Activated gamma-delta T cell treated with Interleukin-2 at 50 U/mL for 16 hours (primary cell): ENCODE measurements around the gene PDGFA.

Source experiments
- DNase-seq: peaks from one replicate; pipeline ENCODE4 v3.0.0-alpha.2; 2020

PDGFA gene

GRCh38 chr7:534075-534474 is 14.4 kb upstream of the PDGFA start:
- no peak for DNase-seq

GRCh38 chr7:533266-533665 is 13.6 kb upstream of the PDGFA start:
- no peak for DNase-seq

DNA sequence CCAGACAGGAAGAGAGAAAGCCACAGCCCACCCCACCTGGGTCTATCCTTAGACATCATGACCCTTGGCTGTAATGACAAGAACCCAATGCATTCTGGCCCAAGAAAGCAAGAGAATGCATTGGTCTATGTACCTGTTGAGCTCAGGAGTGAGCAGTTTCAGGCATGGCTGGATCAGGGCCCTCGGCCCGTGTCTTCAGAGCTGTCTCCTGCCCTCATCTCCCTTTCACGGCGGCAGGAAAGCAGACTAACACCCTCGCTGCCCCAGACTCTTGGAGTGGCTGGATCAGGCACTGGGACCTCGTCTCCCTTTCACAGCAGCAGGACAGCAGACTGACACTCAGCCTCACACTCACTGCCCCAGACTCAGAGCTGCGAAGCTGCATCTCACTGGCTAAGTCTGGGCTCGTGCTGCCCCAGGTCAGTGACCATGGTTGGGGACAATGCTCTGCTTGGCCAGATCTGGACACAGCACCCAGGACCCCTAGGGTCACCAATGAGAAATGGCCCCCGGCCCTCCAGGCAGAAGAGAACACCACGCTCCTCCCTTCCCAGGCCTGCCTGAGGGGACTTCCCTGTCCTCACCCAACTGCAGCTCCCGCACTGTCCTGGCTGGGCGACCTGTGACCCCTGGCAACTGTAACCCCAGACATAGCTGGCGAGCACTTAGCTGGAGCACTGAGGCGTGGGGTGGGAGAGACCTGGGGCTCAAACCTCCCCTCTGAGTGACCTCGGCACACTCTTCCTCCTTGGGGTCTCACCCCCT is 12.9 kb upstream of the PDGFA start:
- no peak for DNase-seq

DNA sequence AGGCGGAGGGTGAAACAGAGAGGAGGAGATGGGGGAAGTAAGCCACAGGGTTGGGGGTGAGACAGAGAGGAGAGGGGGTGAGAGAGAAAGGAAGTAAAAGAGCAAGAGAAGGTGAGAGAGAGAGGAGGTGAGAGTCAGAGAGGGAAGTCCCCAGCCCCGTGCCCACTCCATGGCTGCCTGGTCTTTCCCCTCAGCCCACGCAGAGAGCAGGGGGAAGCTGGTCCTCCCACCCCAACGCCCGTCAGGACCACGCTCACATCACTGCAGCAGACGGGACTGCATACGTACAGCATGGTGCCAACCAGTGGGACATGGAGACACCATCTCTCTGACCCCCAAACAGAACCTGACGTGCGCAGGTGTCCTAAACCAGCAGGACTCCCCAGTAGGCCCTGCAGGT is 12.1 kb upstream of the PDGFA start:
- DNase-seq: no peak

- DNase-seq: no peak
Observed at GRCh38 chr7:528451-528850, 8.8 kb upstream of the PDGFA start.

DNA sequence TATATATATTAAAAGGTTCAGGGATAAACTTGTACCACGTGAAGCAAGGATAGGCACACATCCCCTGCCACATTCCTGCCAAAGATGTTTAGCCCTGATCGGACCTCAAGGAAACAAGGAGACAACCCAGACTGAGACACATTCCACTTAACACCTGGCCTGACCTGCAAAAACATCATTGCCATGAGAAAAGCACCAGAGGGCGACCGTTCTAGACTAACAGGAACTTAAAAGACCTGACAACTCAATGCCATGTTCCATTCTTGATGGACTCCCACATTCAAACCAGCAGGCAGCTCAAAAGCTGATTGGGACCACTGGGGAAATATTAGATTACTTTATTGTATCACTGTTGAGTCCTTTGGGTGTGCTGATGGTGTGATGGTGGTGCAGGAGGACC is 8.1 kb upstream of the PDGFA start:
- no peak for DNase-seq

- DNase-seq: no peak
Observed at GRCh38 chr7:526460-527034, 6.9 kb upstream of the PDGFA start.

DNA sequence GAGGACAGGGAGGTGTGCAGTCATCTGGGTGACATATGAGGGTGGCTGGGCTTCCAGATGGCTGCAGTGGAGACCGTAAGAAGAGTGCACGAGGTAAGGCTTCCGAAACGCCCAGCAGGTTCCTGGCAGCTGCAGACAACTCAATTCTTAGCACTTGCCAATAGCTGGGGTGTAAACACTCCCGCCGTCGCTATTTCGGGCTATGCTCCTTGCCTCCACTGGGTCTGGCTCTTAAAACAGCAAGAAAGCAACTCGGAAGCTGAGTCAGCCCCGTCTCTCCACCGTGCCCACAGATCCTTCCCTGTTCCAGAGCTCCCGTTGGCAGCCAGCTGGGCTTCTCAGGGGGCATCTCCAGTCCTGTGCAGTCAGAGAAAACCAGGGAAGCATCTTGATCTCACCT is 6.1 kb upstream of the PDGFA start:
- DNase-seq: no peak

DNA sequence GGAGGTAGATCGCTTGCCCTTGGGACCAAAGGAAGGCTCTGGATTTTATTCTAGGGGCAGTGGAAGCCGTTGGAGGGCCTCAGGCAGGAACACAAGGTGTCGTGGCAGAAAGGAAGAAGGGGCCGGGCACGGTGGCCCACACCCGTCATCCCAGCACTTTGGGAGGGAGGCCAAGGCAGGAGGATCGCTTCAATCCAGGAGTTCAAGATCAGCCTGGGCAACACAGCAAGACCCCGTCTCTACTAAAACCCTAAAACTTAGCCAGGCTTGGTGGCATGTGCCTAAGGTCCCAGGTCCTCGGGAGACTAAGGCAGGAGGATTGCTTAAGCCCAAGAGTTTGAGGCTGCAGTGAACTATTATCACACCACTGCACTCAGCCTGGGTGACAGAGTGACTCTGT is 5.2 kb upstream of the PDGFA start:
- no peak for DNase-seq

- DNase-seq: no peak
Observed at GRCh38 chr7:523347-524336, 4.0 kb upstream of the PDGFA start.

DNA sequence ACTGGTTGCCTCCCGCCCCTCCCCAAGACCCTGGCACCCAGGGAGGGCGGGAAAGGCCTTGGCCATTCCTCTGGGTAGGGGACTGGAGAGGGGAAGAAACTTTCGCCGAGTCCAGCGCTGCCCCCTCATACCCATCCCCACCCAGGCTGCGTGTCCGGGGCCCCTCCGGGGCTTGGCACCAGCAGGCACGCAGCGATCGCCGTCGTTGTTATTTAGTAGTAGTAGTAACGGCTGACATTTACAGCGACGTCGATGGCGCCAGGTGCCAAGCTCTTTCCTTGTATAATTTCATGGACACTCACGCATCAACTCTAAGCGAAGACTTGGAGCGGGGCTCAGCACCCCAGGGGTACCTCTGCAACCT is 3.3 kb upstream of the PDGFA start:
- no peak for DNase-seq

DNA sequence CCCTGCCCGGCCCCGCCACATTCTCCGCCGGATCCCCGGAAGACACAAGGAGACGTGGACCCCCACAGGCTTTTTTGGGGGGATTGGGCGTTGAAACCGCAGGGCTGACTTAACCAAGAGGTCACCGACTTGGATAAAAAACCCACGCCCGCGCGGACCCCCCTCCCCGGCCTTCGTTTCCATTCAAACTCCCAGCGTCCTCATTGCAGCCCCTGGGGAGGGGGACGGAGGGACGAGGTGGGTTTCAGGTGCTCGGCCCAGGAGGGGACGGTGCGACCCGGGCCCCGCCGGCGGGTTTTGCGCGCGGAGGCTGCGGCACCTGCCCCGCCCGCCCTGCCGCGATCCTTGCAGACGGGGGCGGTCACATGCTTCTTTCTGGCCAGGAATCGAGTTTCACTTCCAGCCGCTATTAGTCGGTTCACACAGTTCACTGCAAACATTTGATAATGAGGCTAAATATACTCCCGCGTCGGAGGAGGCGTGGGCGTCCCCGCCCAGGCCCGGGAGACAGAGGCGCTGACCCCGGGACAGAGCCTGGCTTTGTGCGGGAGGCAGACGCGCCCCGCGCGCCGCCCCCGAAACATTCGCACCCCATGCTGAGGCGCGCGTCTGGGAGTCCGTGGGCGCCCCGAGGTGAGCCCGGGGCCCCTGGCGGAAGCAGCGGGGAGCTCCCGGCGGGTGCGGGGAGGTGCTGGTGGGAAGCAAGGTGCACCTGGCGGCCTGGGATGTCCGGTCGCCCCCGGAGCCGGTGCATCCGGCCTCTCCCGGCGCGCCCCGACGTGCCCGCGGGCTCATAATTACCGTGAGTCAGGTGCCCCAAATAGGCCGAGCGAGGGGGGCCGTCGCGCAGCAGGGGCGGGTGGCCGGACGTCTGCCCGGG is 2.7 kb upstream of the PDGFA start:
- no peak for DNase-seq

DNA sequence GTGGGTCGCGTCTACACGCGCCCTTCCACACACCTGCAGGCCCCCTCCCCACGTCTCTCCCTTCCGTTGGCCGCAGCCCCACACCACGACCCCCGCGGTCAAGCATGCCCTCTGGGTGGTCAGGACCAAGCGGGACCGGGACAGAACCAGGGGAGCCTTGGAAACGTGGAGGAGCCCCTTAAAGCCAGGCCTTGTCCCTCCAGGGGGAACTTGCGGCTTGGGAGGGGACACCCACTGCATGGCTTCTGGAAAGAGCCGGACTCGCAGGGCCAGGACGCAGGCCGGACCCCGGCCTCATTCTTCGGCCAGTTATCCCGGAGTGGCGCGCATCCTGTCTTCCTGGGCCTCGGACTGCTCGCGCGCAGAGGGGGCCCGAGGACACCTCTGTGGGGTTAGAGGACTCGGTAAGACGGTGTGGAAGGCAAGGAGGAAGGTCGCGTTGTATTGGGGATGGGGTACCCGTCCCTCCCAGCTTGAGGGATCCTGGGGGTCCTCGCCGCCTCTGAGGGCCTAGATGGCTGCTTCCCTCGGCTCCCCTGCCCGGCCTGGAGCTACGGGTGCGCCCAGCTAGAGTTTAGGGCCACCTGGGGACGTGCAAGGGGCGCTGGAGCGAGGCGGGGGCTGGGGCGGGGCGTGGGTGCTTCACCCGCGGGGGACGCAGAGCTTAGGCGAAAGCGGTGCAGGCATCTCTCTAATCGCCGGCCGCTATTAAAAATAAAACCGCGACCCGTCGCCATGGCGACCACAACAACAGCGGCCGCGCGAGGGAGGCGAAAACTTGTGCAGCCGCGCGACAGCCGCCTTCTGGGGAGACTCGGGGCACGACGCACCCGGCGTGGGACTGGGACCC is 1.8 kb upstream of the PDGFA start:
- no peak for DNase-seq

GRCh38 chr7:520503-521161 is 986 bp upstream of the PDGFA start:
- DNase-seq: no peak

DNA sequence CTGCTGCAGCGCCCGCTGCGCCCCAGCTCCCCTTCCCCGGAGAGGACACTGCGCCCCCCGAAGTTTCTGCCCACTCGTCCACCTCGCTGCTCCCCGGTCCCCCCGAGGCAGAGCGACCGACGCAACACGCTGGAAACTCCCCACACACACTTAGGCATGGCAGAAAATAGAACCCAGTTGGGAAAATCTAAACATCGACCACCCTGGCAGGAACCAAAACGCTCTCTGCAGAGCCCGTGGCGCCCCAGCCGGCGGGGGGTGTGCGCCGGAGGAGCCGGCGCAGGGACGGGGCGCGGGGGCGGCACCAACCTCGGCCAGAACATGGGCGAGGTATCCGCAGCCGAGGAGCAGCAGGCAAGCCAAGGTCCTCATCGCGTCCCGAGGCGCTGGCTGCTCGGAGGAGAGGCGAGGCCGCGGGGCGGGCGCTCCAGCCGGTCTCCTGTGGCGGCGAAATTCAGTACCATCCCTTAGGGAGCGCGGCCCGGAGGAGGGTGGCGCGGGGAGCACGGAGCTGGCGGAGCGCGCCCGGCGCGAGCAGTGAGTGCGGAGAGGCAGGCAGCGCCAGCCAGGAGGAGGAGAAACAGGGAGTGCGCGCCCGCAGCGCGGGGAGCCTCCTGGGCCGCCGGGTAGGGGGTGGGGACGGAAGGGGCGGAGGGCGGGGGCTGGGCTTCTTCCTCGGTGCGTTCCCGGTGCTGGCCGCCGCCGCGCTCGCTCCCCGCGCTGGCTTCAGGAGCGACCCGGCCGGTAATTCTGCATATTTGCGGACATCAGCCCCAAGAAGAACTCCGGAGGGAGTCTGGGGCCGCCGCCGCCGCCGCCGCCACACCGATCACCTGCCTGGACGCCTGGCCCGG is 789 bp downstream of the PDGFA start:
- no peak for DNase-seq

DNA sequence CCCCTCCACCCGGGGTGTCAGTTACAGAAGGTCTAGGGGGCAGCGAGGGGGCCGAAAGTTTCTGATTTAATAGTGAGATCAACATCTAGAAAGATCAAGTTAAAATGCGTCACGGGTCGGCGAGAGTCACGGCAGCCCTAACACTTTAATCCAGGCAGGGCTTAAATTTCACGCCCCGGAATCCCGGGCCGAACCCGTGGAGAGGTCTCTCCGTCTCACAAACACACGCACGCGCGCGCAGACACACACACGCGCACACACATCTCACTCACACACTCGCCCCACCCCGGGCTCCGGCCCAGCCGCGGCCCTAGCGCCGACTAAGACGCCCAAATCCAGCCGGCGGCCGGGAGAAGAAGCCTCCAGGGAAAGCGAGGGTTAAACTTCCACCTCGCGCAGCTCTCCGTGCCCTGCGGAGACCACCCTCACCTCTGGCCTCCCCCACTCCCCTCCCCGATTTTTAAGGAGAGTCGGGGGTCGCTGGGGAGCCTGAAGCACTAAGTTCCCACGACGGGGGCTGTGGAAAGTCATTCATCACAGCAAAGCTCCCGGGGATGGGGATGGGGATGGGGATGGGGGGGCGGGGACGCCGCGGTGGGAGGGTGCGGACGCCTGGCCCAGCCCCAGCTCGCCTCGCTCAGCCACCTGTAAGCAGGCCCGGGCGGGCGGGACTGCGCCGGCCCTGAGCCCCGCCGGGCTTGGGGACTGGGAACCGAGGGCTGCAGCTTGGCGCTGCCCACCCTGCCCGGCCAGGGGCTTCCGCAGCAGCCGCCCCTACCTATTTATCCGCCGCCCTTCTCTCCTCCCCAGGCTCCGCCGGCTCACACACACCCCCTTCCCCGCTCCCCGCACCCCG is 1.6 kb downstream of the PDGFA start:
- no peak for DNase-seq

- no peak for DNase-seq
Observed at GRCh38 chr7:516606-517456, 2.8 kb downstream of the PDGFA start.

- no peak for DNase-seq
Observed at GRCh38 chr7:516216-516605, 3.4 kb downstream of the PDGFA start.
